HEK293 (cell line): ENCODE measurements around the gene HUNK.

Experiments used
- CTCF ChIA-PET: fragments of 350-600 bp; formaldehyde crosslinking; extraction: SDS; loops from one replicate; lab custom pipeline; 2021; ENCODE audit warnings: antibody characterized with exemption; lab: Yijun Ruan, JAX
- POLR2A ChIA-PET: fragments of 300-600 bp; formaldehyde crosslinking; extraction: SDS; loops from one replicate; lab custom pipeline; 2020; ENCODE audit warnings: antibody characterized with exemption, inconsistent platforms; lab: Yijun Ruan, JAX
- H3K27ac ChIP-seq: fragments of 200-500 bp; sonication (Bioruptor generic); 2 replicates; pipeline ENCODE4 v1.5.1; 2014; ENCODE audit warnings: low read depth, low read length, control low read depth, inconsistent platforms; ENCODE audit errors: extremely low read depth
- H3K36me3 ChIP-seq, 2 experiments: fragments of 200-500 bp in 1 of 2; sonication (Bioruptor generic) in 1 of 2; 1 replicate in 1 of 2; 2 replicates in 1 of 2; pipeline ENCODE4 v1.5.1; 2014 to 2017; ENCODE audit warnings: inconsistent platforms in 2 of 2, low read length in 2 of 2; ENCODE audit not compliant: control insufficient read depth in 2 of 2, insufficient read depth in 1 of 2
- H3K4me1 ChIP-seq: fragments of 200-500 bp; sonication (Bioruptor generic); 2 replicates; pipeline ENCODE4 v1.5.1; 2014; ENCODE audit warnings: mild to moderate bottlenecking, low read length, inconsistent platforms; ENCODE audit not compliant: control insufficient read depth, insufficient read depth
- H3K4me3 ChIP-seq: 2 replicates; pipeline ENCODE4 v1.5.1; 2011; ENCODE audit warnings: low read depth, mild to moderate bottlenecking, control low read depth, low read length, moderate library complexity
- H3K9me3 ChIP-seq: fragments of 200-500 bp; sonication (Bioruptor generic); 2 replicates; pipeline ENCODE4 v1.5.1; 2014; ENCODE audit warnings: low read depth, low read length, inconsistent platforms; ENCODE audit not compliant: control insufficient read depth, insufficient read depth
- PATZ1 ChIP-seq: fragments of 450-650 bp; formaldehyde crosslinking; IDR thresholded peaks from 2 replicates; pipeline ENCODE4 v1.5.1; 2016; ENCODE audit warnings: missing biosample characterization, missing genetic modification characterization
- PRDM1 ChIP-seq: fragments of 450-650 bp; formaldehyde crosslinking; IDR thresholded peaks from 2 replicates; pipeline ENCODE4; 2016; ENCODE audit warnings: missing biosample characterization, missing genetic modification characterization
- PRDM2 ChIP-seq: fragments of 450-650 bp; formaldehyde crosslinking; IDR thresholded peaks from 2 replicates; pipeline ENCODE4 v1.5.1; 2016; ENCODE audit warnings: missing biosample characterization, missing genetic modification characterization, borderline replicate concordance
- SP2 ChIP-seq: fragments of 450-650 bp; formaldehyde crosslinking; IDR thresholded peaks from 2 replicates; pipeline ENCODE4 v1.5.1; 2016; ENCODE audit warnings: missing biosample characterization, missing genetic modification characterization
- ZNF114 ChIP-seq: fragments of 450-650 bp; formaldehyde crosslinking; IDR thresholded peaks from 2 replicates; pipeline ENCODE4 v1.5.0; 2017; ENCODE audit warnings: missing biosample characterization, missing genetic modification characterization
- ZNF214 ChIP-seq: fragments of 450-650 bp; formaldehyde crosslinking; IDR thresholded peaks from 2 replicates; pipeline ENCODE4 v1.5.1; 2017; ENCODE audit warnings: missing biosample characterization, mild to moderate bottlenecking, missing genetic modification characterization, borderline replicate concordance
- ZNF26 ChIP-seq: fragments of 450-650 bp; formaldehyde crosslinking; IDR thresholded peaks from 2 replicates; pipeline ENCODE4 v1.5.1; 2016; ENCODE audit warnings: missing biosample characterization, missing genetic modification characterization
- ZNF37A ChIP-seq: fragments of 450-650 bp; IDR thresholded peaks from 2 replicates; pipeline ENCODE4 v1.5.1; 2018; ENCODE audit warnings: missing biosample characterization, missing genetic modification characterization
- ZNF585B ChIP-seq: fragments of 450-650 bp; formaldehyde crosslinking; IDR thresholded peaks from 2 replicates; pipeline ENCODE4 v1.5.1; 2016; ENCODE audit warnings: missing biosample characterization, missing genetic modification characterization
- ZNF664 ChIP-seq: fragments of 450-650 bp; formaldehyde crosslinking; IDR thresholded peaks from 2 replicates; pipeline ENCODE4 v1.5.1; 2016; ENCODE audit warnings: missing biosample characterization, missing genetic modification characterization
- ZSCAN23 ChIP-seq: fragments of 450-650 bp; formaldehyde crosslinking; IDR thresholded peaks from 2 replicates; pipeline ENCODE4 v1.5.1; 2016; ENCODE audit warnings: missing biosample characterization, missing genetic modification characterization
- TF ChIP-seq, protein P1 (sequence below): fragments of 450-650 bp; formaldehyde crosslinking; IDR thresholded peaks from 2 replicates; pipeline ENCODE4 v1.5.1; 2016; ENCODE audit warnings: missing biosample characterization, missing genetic modification characterization
- TF ChIP-seq, protein P2 (sequence below): fragments of 450-650 bp; formaldehyde crosslinking; IDR thresholded peaks from 2 replicates; pipeline ENCODE4 v1.5.1; 2017; ENCODE audit warnings: missing biosample characterization, missing genetic modification characterization

HUNK gene

GRCh38 chr21:31869750-31870149 lies 3.1 kb upstream of the HUNK start:
- no peaks in the 10 kb centered on the region for H3K9me3 ChIP-seq
- H3K4me1 ChIP-seq: peaks cover 5% of the 10 kb centered on the region; the same call in 1 of the 2 replicates
- POLR2A ChIA-PET: no interaction called here
- CTCF ChIA-PET: interaction anchor here (0.5 to 6.5 kb wide), 3 partner anchors 20 to 388 kb away, joined by 3 to 71 read pairs (median 3); no protein-coding TSS in a partner anchor
- no peaks in the 10 kb centered on the region for H3K36me3 ChIP-seq
- H3K4me3 ChIP-seq: no peak overlapping the region
- no peak overlapping the region for H3K27ac ChIP-seq
- TF ChIP-seq ZNF585B (tag by site-specific recombination) (no peak), PATZ1 (tag by site-specific recombination) (no peak), ZNF114 (tag by site-specific recombination) (no peak), PRDM2 (tag by site-specific recombination) (no peak), ZNF26 (tag by site-specific recombination) (no peak)
- TF ChIP-seq, protein P1, sequence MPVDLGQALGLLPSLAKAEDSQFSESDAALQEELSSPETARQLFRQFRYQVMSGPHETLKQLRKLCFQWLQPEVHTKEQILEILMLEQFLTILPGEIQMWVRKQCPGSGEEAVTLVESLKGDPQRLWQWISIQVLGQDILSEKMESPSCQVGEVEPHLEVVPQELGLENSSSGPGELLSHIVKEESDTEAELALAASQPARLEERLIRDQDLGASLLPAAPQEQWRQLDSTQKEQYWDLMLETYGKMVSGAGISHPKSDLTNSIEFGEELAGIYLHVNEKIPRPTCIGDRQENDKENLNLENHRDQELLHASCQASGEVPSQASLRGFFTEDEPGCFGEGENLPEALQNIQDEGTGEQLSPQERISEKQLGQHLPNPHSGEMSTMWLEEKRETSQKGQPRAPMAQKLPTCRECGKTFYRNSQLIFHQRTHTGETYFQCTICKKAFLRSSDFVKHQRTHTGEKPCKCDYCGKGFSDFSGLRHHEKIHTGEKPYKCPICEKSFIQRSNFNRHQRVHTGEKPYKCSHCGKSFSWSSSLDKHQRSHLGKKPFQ (tag by site-specific recombination): no peak
- TF ChIP-seq, protein P2, sequence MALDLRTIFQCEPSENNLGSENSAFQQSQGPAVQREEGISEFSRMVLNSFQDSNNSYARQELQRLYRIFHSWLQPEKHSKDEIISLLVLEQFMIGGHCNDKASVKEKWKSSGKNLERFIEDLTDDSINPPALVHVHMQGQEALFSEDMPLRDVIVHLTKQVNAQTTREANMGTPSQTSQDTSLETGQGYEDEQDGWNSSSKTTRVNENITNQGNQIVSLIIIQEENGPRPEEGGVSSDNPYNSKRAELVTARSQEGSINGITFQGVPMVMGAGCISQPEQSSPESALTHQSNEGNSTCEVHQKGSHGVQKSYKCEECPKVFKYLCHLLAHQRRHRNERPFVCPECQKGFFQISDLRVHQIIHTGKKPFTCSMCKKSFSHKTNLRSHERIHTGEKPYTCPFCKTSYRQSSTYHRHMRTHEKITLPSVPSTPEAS: no peak

GRCh38 chr21:31870472-31871193 lies 2.2 kb upstream of the HUNK start:
- ChIA-PET CTCF (interaction anchor here (0.6 to 6.5 kb wide), 4 partner anchors 50 to 388 kb away, joined by 3 to 71 read pairs (median 14); no protein-coding TSS in a partner anchor), POLR2A (no interaction called here)
- H3K9me3 ChIP-seq: no peaks in the 10 kb centered on the region
- H3K36me3 ChIP-seq: no peaks in the 10 kb centered on the region
- peaks cover 5% of the 10 kb centered on the region; the same call in 1 of the 2 replicates for H3K4me1 ChIP-seq
- H3K4me3 ChIP-seq: no peak overlapping the region
- TF ChIP-seq SP2 (tag by site-specific recombination) (no peak), ZNF664 (no peak), ZSCAN23 (tag by site-specific recombination) (no peak), ZNF214 (no peak), ZNF37A (tag by site-specific recombination) (no peak), PRDM1 (no peak), PRDM2 (tag by site-specific recombination) (no peak)
- TF ChIP-seq, all 188 proteins: peak for 0
- no peak overlapping the region for H3K27ac ChIP-seq
